ENCODE results near the gene CADPS.

Gene CADPS

DNA sequence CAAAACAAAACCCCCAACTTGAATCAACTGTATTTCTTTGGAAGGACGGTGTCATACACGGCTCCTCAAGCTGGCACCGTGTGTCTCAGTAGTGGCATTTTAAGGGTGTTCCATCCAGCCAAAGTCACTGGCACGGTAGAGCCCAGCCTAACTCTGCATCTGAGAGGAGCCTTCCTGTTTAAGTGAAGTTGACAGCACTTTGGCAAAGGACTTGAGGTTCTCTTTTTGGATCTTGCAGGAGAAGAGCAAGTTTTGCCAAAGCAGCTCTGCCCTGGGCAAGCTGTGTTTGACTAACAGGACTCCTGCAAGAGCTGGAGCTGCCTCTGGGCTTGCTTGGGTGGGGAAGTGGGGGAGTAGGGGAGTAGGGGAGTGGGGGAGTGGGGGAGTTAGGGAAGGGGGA, 392.3 kb downstream of the CADPS start:
- no peak for DNase-seq

GRCh38 chr3:62481962-62482361, 393.3 kb downstream of the CADPS start:
- no peak for DNase-seq

- no peak for DNase-seq
These were observed 395.2 kb downstream of the CADPS start for GRCh38 chr3:62480056-62480455.

DNA sequence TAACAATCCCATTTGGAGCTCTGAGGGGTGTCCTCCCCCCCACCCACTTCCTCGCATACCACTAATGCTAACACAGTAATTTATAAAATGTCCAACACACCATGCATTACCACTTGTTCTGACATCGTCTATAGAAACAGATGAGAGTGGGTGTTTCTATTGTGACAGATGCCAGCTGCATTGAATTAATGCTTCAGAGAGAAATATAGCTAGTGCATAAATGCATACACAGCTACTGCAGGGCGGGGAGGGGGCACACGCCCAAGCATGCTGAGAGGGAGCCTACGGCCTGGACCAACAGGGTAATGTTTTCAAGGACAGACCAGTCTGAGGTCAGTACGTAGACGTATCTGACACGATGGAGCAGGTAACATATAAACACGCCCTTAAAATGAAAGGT, 395.9 kb downstream of the CADPS start:
- DNase-seq = no peak

DNA sequence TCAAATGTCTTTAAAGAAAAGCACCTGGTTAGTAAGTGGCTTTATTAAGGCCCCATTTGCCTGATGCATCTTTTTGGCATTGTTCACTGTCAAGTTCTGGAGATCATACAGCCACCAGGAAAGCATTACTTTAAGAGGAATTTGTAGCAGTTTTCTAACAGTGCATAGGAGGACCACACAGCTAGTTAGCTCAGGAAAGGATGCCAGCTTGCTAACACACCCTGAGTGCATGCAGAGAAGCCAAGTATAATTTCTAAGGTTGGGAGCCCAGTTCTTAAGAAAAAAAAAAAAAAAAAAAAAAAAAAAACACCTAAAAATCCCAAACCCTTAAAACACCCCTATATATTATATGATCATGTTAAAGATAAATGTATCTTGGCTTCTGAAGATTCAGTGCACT, 399.9 kb downstream of the CADPS start:
- DNase-seq = no peak

GRCh38 chr3:62467966-62468722, 407.1 kb downstream of the CADPS start:
- DNase-seq = no peak

GRCh38 chr3:62462788-62463187, 412.4 kb downstream of the CADPS start:
- DNase-seq = no peak

DNA sequence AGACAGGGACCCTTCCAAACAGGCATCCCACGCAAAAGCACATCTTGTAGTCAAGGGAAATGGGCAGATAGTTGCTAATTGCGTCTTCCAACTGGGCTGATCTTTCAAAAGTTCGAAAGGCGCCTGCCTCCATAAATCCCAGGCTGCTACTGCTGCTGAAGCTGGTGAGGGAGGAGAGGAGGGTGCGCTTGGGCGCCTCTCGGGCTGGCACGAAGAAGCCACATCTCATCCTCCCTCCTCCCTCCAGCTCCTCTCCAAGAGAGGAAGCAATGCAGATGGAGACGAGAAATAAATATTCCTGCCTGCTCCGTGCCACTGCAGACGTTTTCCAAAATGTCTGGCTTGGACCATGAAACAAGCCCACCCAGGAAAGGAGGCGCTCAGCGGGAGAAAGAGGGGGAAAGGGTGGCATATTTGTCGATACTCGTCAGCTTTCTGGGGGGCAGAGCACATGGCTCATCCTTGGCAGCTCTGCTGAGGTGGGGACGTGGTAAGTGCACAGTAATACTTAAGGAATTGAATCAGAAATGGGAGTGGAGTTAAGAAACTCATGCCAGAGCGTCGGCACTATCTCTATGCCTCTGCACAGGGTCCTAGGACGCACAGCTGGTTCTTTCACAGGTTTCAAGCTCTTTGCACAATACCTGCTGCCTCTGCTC, 413.0 kb downstream of the CADPS start:
- DNase-seq = no peak

- no peak for DNase-seq
These were observed 420.3 kb downstream of the CADPS start for GRCh38 chr3:62454916-62455315.

- no peak for DNase-seq
These were observed 421.8 kb downstream of the CADPS start for GRCh38 chr3:62453448-62453847.

DNA sequence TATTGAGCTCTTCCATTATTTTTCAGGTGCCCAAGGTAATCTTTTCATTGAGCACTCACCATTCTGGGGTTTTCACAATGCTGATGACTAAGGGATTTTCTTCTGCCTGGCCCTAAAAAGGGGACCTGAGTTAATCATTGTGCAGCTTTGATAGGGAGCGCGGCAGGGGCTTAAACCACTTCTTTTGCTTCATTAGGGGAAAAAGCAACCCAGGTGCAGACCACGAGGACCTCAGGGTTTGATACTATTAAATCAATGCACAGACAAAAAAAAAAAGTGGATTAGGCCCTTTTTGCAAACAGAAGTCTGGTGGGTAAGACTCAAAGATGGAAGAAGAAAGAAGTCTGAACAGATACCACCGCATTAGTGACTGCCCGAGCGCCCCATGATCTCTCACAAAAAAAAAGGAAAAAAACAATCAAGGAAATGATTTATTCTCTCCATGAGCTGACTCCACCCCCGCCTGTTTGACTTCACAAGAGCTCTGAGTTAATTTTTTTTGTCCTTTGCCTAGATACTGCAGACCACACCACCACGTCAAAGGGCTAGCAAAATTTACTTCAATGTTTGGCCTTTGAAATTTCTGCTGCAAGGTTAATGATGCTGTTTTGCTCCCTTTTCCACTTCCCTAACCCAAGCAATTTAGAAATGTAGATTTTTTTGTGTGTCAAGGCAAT, 423.9 kb downstream of the CADPS start:
- no peak for DNase-seq

DNA sequence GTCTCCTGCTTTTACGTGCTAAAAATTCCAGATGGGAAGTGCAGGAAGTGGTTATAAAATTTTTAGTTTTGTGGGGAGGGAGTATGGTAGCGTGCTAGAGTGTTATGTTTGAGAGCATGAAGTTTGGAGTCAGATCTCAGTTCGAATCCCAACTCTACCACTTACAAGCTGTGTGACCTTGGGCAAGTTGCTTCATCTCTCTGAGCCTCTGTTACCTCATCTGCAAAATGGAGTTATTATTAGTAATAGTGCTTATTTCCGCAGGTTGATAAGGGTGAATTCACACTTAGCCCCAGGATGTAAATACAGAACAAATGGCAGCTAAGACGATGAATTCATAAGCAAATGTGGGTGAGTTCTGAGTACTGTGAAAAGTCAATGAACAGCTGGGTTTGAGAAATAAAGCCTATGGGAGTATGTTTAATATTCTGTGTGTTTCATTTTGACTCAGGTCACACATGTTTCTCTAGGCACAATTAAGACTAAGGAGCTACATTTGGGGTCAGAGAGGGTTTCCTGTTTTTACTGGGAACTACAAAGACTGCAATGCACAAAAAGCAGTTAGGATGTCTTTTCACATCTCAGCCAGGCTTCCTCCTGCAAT, 428.8 kb downstream of the CADPS start:
- no peak for DNase-seq

- DNase-seq = no peak
These were observed 429.9 kb downstream of the CADPS start for GRCh38 chr3:62445275-62445674.

DNA sequence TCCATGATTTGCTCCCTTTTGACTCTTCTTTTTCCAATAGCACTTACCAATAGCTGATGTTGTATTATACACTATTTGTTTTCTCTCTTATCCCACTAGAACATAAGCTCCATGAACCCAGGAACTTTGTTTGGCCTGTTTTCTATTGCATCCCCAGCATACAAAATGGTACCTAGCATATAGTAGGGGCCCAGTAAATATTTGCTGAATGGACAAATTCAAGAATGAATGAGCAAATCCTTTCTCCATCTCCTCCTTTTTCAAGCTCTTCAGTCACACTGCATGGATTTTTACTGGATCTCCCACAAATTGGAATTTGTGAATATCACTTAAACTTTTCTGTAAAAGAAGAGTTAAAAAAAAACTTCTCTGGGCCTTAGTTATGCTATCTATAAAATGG, 435.2 kb downstream of the CADPS start:
- DNase-seq = no peak

GRCh38 chr3:62439176-62439813, 435.9 kb downstream of the CADPS start:
- DNase-seq = no peak

DNA sequence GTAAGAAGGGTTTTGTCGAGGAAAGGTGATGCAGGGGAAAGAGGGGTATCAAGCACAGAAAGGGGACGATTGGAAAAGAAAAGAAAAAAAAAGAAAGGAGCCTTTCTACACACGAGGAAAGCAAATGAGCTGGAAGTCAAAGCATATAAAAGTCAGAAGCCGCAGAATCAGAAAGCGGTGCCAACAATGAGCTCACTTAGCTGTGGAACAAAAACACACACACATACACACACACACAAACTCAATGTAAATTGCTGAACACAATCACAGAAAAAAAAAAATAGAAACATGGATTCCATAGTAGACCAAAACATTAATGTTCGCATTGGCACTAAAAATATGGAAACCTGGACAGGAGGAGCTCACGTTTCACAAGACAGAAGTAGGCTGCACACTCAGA, 438.4 kb downstream of the CADPS start:
- DNase-seq = no peak

DNA sequence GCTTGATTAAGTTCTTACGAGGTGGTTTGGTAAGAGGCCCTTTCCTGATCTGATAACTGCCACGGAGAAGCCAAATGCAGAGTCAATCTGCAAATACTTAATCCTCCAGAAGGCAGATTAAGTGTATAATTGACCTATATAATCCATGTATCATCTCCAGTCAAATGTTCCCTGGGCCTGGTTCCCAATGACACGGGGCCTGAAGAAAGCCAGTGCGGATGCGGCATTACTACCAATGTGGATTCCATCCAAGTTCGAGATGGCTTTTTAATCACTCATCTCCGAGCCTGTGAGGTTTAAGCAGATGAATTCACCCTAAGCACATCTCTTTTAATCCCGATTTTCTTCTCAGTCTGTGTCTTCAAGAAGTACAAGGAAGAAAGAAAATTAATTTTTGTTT, 441.8 kb downstream of the CADPS start:
- DNase-seq = no peak

GRCh38 chr3:62421207-62421606, 454.0 kb downstream of the CADPS start:
- no peak for DNase-seq

GRCh38 chr3:62416144-62416543, 459.1 kb downstream of the CADPS start:
- no peak for DNase-seq

DNA sequence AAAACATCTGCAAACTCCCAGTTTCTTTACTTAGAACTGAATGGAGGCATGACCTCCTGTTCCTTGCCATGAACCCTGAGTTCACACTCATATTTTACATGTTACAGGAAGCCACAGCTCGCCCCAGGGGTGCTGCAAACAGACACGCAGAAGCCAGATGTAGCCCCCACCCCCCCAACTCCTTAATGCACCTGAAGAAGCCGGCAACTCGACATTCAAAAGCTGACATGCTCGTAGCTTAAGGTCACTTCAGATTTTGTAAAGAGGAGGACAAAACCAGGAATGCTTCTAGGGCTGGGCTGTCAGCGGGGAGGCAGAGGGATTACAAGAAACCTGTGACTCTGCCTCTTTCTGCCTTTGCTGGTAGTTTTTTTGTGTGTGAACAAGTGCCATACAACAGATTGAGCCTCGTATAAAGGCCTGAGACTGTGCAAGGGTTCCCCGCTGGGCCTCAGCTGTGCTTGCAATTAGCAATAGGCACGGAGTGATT, 459.9 kb downstream of the CADPS start:
- no peak for DNase-seq

- no peak for DNase-seq
These were observed 460.4 kb downstream of the CADPS start for GRCh38 chr3:62414786-62415185.

DNA sequence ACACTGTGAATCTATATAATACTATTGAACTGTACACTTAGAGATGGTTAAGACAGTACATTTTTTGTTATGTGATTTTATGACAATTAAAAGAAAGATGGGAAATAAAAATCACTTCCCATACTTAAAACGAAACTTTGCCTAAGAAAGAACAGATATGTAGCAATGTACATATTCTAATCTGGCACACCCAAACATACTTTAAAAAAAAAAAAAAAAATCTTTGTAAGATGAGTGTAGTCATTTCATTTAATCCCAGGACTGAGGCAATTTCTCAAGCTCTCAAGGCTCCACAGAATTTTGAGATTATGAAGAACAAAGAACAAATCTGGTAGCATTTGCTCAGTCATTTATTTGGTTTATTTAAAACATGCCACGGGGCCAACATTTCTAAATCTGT, 461.5 kb downstream of the CADPS start:
- no peak for DNase-seq

- no peak for DNase-seq
These were observed 468.3 kb downstream of the CADPS start for GRCh38 chr3:62406945-62407344.

Measured in CD4-positive, alpha-beta T cell treated with Interleukin-6 for 4 hours (primary cell).